ENCODE measurements around the gene MYH16. TPM values are rescaled to one million over a fixed set of nuclear protein-coding genes. Genes with fewer than 3 reads are reported as not detected.
"Not testable (repeated sequence)": the region's sequence is repeated elsewhere in the genome, so short reads cannot be mapped to it uniquely, and the experiment has no call there.

Gene MYH16
- total RNA-seq (2014; rRNA removed; shearing (Covaris generic)) = 29.6 and 30.4 TPM in 2 replicates
- polyA plus RNA-seq (2015; cell fraction: cytosol; rRNA removed) = 23.9 and 27.5 TPM in 2 replicates
- 25.7 and 27.7 TPM in 2 replicates for polyA plus RNA-seq (2015; cell fraction: nucleus; rRNA removed)

GRCh38 chr7:99272476-99273045 lies at the start of gene MYH16:
Gene MYH16, plus strand, starts transcription at chr7:99272839.
- DNase-seq (ENCODE audit: low read depth) = peak; percentile 86

- DNase-seq (ENCODE audit: low read depth) = peak; percentile 91
Measured at GRCh38 chr7:99224263-99224898, 48.3 kb upstream of the MYH16 start.

DNA sequence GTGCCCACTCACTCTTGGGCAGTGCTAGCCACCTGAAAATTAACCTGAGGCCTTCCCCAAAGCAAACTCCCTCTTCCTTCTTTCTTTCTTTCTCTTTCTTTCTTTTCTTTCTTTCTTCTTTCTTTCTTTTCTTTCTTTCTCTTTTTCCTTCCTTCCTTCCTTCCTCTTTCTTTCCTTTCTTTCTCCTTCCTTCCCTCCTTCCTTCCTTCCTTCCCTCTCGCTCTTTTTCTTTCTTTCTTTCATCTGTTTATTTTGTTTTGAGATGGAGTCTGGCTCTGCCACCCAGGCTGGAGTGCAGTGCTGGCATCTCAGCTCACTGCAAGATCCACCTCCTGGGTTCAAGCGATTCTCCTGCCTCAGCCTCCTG lies 47.8 kb upstream of the MYH16 start:
- DNase-seq (ENCODE audit: low read depth) = no peak

- DNase-seq (ENCODE audit: low read depth) = no peak
Measured at GRCh38 chr7:99229234-99229633, 43.4 kb upstream of the MYH16 start.

DNA sequence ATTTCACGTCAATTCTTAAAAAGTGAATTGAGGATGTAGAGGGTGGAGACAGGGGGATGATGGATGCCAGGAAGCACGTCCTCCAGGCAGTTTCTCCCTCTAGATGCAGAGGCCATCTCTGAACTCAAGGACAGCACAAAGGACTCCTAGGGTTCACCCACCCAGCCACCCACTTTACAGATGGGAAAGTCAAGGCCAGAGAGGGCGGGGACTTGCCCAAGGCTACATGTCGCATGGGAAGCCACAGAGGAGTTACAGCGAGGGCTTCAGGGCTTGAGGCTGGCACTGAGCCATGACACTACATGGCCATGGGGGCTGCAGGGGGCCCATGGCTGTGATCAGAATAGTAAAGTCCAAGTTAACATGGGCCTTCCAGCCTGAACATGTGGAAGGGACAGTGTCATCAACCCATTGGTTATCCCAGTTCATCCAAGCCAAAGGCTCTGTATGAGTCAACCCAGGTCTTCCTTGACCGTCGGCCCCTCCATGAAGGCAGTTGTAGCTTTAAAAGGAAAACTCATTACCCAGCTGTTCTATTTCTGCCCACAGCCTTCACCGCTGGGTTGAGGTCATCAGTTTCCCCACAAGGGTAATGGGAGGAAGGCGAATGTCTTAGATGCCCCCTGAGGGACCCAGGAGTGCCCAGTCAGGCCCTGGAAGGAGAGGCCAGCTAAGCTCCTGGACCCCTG lies 40.4 kb upstream of the MYH16 start:
- no peak for DNase-seq (ENCODE audit: low read depth)

DNA sequence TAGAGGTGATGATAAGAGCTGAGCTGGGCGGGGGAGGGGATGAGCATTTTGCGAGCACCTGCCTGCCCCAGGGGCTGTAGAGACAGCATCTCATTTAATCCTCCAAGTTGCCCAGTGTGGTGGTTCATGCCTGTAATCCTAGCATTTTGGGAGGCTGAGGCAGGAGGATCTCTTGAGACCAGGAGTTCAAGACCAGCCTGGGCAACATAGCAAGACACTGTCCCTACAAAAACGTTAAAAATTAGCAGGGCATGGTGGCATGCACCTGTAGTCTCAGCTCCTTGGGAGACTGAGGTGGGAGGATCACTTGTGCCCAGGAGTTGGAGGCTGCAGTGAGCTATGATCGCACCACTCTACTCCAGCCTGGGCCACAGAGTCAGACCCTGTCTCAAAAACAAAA lies 39.7 kb upstream of the MYH16 start:
- not testable (repeated sequence) for DNase-seq (ENCODE audit: low read depth)

DNA sequence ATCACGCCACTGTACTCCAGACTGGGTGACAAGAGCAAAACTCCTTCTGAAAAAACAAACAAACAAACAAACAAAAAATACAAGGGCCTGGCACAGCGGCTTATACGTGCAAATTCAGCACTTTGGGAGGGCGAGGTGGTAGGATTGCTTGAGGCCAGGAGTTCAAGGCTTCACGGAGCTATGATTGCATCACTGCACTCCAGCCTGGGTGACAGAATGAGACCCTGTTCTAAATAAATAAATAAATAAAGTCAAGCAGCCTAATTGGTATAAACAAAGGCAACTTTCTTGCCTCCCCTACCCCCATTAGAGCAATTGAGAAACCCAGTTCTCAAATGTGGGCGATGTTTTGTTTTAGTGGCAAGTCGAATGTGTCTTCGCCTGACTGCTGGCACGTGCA lies 38.5 kb upstream of the MYH16 start:
- no peak for DNase-seq (ENCODE audit: low read depth)

DNA sequence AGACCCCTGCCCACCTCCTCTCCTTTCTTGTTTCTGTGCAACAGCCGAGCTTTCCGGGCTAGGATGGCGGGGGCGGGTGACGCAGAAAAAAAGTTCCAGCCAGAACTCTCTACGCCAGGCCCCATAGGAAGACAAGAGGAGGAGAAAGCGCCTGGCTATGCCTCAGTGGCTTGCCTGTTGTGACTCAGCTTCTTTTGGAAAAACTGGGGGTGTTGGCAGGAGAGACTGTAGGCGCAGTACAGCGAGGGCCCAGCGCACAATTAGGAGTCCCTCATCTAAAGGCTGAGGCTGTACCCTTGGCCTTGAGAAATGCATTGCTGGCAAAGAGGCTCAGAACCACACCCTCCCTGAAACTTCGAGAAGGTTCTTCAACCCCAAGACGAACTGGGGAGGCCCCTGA lies 36.7 kb upstream of the MYH16 start:
- no peak for DNase-seq (ENCODE audit: low read depth)

- not testable (repeated sequence) for DNase-seq (ENCODE audit: low read depth)
Measured at GRCh38 chr7:99237876-99238275, 34.8 kb upstream of the MYH16 start.

GRCh38 chr7:99238558-99239341 lies 33.9 kb upstream of the MYH16 start:
- no peak for DNase-seq (ENCODE audit: low read depth)

- no peak for DNase-seq (ENCODE audit: low read depth)
Measured at GRCh38 chr7:99242682-99243081, 30.0 kb upstream of the MYH16 start.

DNA sequence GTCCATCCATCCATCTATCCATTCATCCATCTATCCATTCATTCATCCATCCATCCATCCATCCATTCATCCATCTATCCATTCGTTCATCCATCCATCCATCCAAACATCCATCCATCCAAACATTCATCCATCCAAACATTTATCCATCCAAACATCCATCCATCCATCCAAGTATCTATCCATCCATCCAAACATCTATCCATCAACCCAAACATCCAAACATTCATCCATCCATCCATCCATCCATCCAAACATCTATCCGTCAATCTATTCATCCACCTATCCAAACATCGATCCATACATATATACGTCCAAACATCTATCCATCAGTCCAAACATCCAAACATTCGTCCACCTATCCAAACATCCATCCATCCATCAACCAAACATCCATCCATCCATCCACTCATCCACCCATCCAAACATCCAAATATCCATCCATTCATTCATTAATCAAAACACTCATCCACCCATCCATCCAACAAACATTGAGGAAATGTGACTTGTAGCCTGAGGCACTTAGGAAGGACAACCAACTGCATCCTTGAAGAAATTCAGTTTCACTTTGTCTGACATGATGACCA lies 28.8 kb upstream of the MYH16 start:
- DNase-seq (ENCODE audit: low read depth) = no peak

DNA sequence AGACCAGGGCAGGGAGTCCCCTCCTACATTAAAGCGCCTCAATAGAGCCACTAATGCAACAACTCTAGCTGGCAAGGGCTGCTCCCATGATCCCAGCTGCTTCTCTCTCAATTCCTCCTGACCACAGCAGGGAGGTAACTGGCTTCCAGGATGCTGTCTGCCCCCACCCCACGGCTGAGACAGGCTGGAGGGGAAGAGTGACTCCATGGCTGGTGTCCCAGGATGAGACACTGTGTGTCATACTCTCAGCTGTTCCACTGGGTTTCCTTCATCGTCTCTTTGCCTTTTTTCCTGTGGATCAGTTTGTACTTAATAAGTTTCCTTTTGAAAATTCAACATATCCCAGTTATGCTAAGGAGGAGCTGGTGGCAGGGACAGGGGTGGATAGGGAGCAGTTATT lies 27.7 kb upstream of the MYH16 start:
- peak; percentile 92 for DNase-seq (ENCODE audit: low read depth)

DNA sequence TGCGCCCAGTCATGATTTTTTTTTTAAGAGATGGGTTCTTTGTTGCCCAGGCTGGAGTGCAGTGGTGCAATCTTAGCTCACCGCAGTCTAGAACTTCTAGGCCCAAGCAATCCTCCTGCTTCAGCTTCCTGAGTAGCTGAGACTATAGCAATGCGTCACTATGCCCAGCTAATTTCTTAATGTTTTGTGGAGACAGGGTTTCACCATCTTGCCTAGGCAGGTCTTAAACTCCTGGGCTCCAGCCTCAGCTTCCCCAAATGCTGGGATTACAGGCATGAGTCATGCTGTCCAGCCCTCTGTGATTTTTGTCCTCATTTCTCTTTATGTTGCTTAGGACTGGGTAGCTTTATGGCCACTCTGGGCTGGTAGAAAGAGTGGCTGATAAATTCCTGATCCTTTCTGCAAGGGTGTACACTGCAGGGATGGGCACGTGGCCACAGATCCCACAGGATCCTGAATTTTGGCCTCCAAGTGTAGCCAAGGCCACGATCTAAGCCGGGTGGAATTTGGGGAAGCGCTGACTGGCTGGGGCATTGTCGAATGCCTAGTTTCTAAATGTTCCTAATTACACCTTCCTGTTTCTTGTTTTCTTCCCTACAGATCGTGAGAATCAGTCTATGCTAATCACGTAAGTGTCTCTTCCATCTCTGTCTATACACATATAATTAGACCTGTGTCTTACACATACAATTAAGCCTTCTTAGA lies 24.1 kb upstream of the MYH16 start:
- no peak for DNase-seq (ENCODE audit: low read depth)

DNA sequence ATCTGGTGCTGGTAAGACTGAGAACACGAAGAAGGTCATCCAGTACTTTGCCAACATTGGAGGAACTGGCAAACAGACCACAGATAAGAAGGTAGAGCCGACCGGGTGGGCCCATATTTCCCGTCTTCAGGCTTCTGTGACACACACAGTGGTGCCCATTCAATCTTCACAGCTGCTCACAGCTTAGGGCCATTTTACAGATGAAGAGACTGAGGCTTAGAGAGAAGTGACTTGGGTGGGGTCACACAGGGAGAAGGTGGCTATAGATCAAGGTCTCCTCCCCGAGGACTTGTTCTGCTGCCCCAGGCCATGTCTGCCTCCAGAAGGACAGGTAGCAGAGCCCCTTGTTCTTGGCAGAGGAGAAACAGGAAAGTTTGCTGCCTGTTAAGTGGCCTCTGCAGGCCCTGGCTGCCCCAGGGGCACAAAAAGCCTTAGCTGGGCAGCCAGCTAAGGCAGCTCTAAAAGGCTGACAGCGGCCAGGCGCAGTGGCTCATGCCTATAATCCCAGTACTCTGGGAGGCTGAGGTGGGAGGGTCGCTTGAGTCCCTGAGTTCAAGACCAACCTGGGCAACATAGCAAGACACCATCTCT lies 22.6 kb upstream of the MYH16 start:
- DNase-seq (ENCODE audit: low read depth) = no peak

DNA sequence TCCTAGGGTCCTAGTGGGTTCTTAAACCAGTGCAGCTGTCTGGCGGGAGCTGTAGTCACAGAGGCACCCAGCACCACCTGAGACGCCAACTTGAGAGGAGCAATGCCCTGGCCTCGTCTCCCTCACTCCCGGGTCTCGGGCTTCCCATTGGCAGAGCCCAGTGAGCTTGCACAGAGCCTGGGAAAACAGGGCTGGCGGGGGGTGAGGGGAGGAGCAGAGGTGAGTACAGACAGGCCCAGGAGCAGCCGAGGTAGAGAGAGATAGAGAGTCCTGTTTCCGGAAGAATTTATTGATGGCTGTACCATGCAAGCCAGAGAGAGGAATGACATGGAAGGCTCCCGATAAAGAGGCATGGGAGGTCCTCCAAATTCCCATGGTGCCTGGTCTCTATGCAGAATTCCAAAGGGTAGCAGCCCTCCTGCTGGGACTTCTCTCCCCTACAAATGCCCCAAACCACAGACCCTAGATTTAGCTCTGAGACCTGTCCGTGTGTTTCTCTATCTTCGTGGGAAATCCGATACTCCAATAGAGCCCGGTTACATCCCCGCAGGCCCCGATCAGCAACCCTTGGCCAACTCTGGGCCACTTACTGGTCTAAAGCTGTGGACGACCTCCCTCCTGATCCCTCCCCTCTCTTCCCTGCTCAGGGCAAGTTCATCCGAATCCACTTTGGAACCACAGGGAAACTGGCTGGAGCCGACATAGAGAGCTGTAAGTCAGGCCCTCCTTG lies 20.3 kb upstream of the MYH16 start:
- no peak for DNase-seq (ENCODE audit: low read depth)

DNA sequence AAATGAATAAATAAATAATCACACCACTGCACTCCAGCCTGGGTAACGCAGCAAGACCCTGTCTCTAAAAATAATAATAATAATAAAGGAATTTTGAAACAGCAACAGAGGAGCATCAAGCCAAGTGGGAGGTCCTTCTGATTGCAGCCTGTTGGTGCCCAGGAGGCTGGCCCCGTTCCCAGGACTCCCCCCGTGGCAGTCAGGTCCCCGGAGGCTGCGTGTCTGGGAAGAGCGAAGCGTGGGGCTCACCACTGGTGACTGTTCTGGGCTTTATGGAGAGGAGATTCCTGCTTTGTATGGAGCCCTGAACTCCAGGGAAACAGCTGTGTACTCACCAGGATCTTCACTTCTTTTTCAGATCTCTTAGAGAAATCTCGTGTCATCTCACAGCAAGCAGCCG lies 19.3 kb upstream of the MYH16 start:
- DNase-seq (ENCODE audit: low read depth) = no peak

DNA sequence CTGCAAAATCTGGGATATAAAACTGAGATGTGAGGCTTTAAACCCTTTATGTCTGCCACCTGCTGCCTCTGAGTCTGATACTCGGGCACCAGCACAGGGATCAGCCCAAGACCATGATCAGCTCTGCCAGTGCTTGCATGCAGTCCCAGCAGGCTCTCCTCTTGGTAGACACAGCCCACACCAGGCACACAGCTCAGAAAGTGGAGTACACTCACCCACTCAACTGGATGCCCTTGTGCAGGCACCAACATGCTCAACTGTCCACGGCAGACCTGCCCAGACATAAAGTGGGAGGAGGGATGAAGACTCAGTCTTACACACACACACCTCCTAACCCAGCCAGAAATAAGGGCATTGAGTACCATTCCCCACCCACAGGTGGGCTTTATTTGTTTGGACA lies 18.2 kb upstream of the MYH16 start:
- no peak for DNase-seq (ENCODE audit: low read depth)

DNA sequence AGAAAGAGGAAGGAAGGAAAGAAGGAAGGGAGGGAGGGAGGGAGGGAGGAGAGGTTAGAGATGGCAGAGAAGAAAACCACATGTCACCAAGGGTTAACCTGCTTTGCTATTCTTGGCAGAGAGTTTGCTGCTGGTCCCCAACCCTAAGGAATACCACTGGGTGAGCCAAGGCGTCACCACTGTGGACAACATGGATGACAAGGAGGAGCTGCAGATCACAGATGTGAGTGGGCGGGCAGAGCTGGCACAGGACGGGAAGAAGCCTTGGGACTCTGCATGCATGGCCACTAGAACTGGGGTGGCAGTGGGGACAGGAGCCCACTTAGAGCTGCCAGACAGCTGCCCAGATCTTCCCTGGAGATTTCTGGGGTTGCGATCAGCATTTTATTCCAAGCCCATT lies 17.2 kb upstream of the MYH16 start:
- DNase-seq (ENCODE audit: low read depth) = no peak

GRCh38 chr7:99257065-99257464 lies 15.6 kb upstream of the MYH16 start:
- DNase-seq (ENCODE audit: low read depth) = no peak

Data from HT1080 (cell line).